ENCODE data around the gene FHIP2A. TPM values are rescaled to one million over a fixed set of nuclear protein-coding genes. Genes with fewer than 3 reads are reported as not detected.

The FHIP2A gene
- total RNA-seq, 2 experiments from 2014 or later: 4.2 to 13.2 TPM

DNA sequence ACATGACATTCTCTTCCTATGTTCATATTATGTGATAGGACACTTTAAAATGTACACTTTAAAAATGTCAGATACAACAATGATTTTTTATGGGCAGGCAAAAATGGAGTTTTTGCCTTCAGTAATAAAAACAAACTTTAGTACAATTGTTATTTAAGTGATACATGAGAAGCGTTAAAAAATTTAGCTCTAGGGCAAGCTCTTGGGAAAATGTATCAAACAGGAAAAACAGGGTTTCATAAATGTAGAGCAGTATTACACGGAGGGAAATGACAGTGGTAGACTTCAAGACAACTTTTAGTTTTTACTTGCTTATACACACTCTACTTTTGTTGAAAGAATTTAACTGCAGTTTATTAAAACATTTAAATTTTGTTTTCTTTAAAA is 1.5 kb downstream of the FHIP2A start:
- H3K4me3 ChIP-seq (ENCODE audit: low read depth, low read length, poor library complexity, severe bottlenecking): peak overlapping the region; percentile 80
- H3K36me3 ChIP-seq (ENCODE audit: insufficient read depth, low read length): no peaks in the 10 kb centered on the region
- H3K4me2 ChIP-seq (ENCODE audit: low read length): peak overlapping the region; percentile 80
- no peaks in the 10 kb centered on the region for H3K9me2 ChIP-seq (ENCODE audit: insufficient read depth, low read length)
- ChIA-PET CTCF (ENCODE audit: unreplicated experiment) (interaction anchor here (0.5 to 1.0 kb wide), 2 partner anchors 42 to 115 kb away, joined by 3 read pairs; partner anchors contain the start of gene TRUB1), POLR2A (interaction anchor here (1.0 to 1.5 kb wide), 4 partner anchors 9 to 179 kb away, joined by 3 to 5 read pairs (median 4); no protein-coding TSS in a partner anchor)
- peaks cover 39% of the 10 kb centered on the region; the same call in 1 of the 2 replicates for H3K79me2 ChIP-seq (ENCODE audit: insufficient read depth, low read depth, low read length)
- intact Hi-C loops (cut with micrococcal nuclease; ENCODE audit: unreplicated experiment): loop anchor here (2.0 to 10.0 kb wide), 5 partner anchors 54 to 648 kb away; partner anchors contain the start of genes CCDC186, TDRD1 and TRUB1
- H3K9me3 ChIP-seq (ENCODE audit: low read length): no peaks in the 10 kb centered on the region
- H3K27ac ChIP-seq (ENCODE audit: low read depth, low read length, poor library complexity, severe bottlenecking): peak overlapping the region; percentile 72
- TSS peak; percentile 52 for BruUV-seq (replicated peaks)
- TF ChIP-seq, protein P1, sequence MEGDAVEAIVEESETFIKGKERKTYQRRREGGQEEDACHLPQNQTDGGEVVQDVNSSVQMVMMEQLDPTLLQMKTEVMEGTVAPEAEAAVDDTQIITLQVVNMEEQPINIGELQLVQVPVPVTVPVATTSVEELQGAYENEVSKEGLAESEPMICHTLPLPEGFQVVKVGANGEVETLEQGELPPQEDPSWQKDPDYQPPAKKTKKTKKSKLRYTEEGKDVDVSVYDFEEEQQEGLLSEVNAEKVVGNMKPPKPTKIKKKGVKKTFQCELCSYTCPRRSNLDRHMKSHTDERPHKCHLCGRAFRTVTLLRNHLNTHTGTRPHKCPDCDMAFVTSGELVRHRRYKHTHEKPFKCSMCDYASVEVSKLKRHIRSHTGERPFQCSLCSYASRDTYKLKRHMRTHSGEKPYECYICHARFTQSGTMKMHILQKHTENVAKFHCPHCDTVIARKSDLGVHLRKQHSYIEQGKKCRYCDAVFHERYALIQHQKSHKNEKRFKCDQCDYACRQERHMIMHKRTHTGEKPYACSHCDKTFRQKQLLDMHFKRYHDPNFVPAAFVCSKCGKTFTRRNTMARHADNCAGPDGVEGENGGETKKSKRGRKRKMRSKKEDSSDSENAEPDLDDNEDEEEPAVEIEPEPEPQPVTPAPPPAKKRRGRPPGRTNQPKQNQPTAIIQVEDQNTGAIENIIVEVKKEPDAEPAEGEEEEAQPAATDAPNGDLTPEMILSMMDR (conservative IDR thresholded peaks at IDR 0.05; ENCODE audit: low read length): no peak
- no peak for TF ChIP-seq EZH2phosphoT487 (IDR thresholded peaks at IDR 0.05; ENCODE audit: borderline replicate concordance, low read depth, low read length)
- peaks cover 13% of the 10 kb centered on the region for H3K4me1 ChIP-seq (ENCODE audit: insufficient read depth, low read length, poor library complexity, severe bottlenecking)
- DNase-seq (ENCODE audit: low spot score): peak; percentile 8
- H4K20me1 ChIP-seq (ENCODE audit: insufficient read depth, low read length): no peaks in the 10 kb centered on the region
- H2AFZ ChIP-seq (ENCODE audit: low read length): peak overlapping the region; percentile 59

DNA sequence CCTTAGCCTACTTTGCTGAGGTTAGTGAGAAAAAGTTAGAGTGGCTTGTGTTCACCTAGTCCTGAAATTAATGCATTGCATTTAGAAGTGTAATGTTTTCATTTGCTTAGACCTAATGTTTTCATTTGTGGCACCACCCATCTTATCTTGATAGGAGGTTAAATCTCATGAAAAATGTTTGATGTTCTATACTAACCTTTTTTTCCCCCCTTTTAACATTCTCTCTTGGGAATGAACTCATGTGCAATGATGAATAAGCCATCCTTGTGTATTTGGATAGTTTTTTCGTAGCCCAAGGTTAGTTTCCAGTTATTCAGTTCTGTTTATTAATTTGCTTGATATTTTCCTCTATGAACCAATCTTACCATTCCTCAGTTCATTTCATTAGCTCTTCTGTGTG is 2.8 kb downstream of the FHIP2A start:
- no peaks in the 10 kb centered on the region for H3K9me2 ChIP-seq (ENCODE audit: insufficient read depth, low read length)

More for the DNA sequence above, 2.8 kb downstream of the FHIP2A start:
- peaks cover 40% of the 10 kb centered on the region; the same call in 1 of the 2 replicates for H3K79me2 ChIP-seq (ENCODE audit: insufficient read depth, low read depth, low read length)
- H3K36me3 ChIP-seq (ENCODE audit: insufficient read depth, low read length): no peaks in the 10 kb centered on the region
- H4K20me1 ChIP-seq (ENCODE audit: insufficient read depth, low read length): 0 out of 2 replicates have a peak, but pooled peaks cover 3% of the 10 kb centered on the region
- no peak overlapping the region for H3K27ac ChIP-seq (ENCODE audit: low read depth, low read length, poor library complexity, severe bottlenecking)
- no peak overlapping the region for H3K4me3 ChIP-seq (ENCODE audit: low read depth, low read length, poor library complexity, severe bottlenecking)
- peak overlapping the region; percentile 1; the same call in 1 of the 2 replicates for H3K4me2 ChIP-seq (ENCODE audit: low read length)
- POLR2A ChIA-PET: no interaction called here
- CTCF ChIA-PET (ENCODE audit: unreplicated experiment): no interaction called here
- DNase-seq (ENCODE audit: low spot score): no peak
- intact Hi-C loops (cut with micrococcal nuclease; ENCODE audit: unreplicated experiment): loop anchor here (5.0 to 10.0 kb wide), 4 partner anchors 53 to 650 kb away; partner anchors contain the start of genes CCDC186 and TDRD1
- TF ChIP-seq, protein P1 (conservative IDR thresholded peaks at IDR 0.05; ENCODE audit: low read length): no peak
- no peak for TF ChIP-seq EZH2phosphoT487 (IDR thresholded peaks at IDR 0.05; ENCODE audit: borderline replicate concordance, low read depth, low read length)
- no TSS peak for BruUV-seq (replicated peaks)
- H3K4me1 ChIP-seq (ENCODE audit: insufficient read depth, low read length, poor library complexity, severe bottlenecking): peaks cover 13% of the 10 kb centered on the region
- no peaks in the 10 kb centered on the region for H3K9me3 ChIP-seq (ENCODE audit: low read length)
- no peak overlapping the region for H2AFZ ChIP-seq (ENCODE audit: low read length)

Measured in OCI-LY7 (cell line).